Measurements from ENCODE around the gene SBNO1. TPM values are rescaled to one million over a fixed set of nuclear protein-coding genes. Genes with fewer than 3 reads are reported as not detected.
"Not testable (repeated sequence)": the region's sequence is repeated elsewhere in the genome, so short reads cannot be mapped to it uniquely, and the experiment has no call there.

SBNO1 gene
- total RNA-seq, 1 experiment from 2014 or later = 10.7 TPM

GRCh38 chr12:123270214-123271000 is 94.2 kb downstream of the SBNO1 start:
- peak; percentile 14 for DNase-seq (ENCODE audit: low spot score)

GRCh38 chr12:123269896-123270213 is 94.8 kb downstream of the SBNO1 start:
- no peak for DNase-seq (ENCODE audit: low spot score)

GRCh38 chr12:123269395-123269892 is 95.2 kb downstream of the SBNO1 start:
- no peak for DNase-seq (ENCODE audit: low spot score)

GRCh38 chr12:123268850-123269249 is 95.8 kb downstream of the SBNO1 start:
- DNase-seq (ENCODE audit: low spot score) = no peak

GRCh38 chr12:123267991-123268843 is 96.4 kb downstream of the SBNO1 start:
- no peak for DNase-seq (ENCODE audit: low spot score)

GRCh38 chr12:123267335-123267920 is 97.2 kb downstream of the SBNO1 start:
- DNase-seq (ENCODE audit: low spot score) = no peak

- DNase-seq (ENCODE audit: low spot score) = no peak
Observed at GRCh38 chr12:123266679-123267277, 97.9 kb downstream of the SBNO1 start.

GRCh38 chr12:123265851-123266678 is 98.6 kb downstream of the SBNO1 start:
- DNase-seq (ENCODE audit: low spot score) = no peak

GRCh38 chr12:123264642-123265041 is 100.0 kb downstream of the SBNO1 start:
- DNase-seq (ENCODE audit: low spot score) = no peak

- no peak for DNase-seq (ENCODE audit: low spot score)
Observed at GRCh38 chr12:123263196-123263817, 101.3 kb downstream of the SBNO1 start.

GRCh38 chr12:123261196-123261595 is 103.5 kb downstream of the SBNO1 start:
- no peak for DNase-seq (ENCODE audit: low spot score)

- DNase-seq (ENCODE audit: low spot score) = no peak
Observed at GRCh38 chr12:123260081-123260480, 104.6 kb downstream of the SBNO1 start.

- no peak for DNase-seq (ENCODE audit: low spot score)
Observed at GRCh38 chr12:123258593-123258992, 106.1 kb downstream of the SBNO1 start.

- no peak for DNase-seq (ENCODE audit: low spot score)
Observed at GRCh38 chr12:123254853-123255446, 109.7 kb downstream of the SBNO1 start.

- no peak for DNase-seq (ENCODE audit: low spot score)
Observed at GRCh38 chr12:123253641-123254459, 110.8 kb downstream of the SBNO1 start.

GRCh38 chr12:123252365-123252764 is 112.3 kb downstream of the SBNO1 start:
- not testable (repeated sequence) for DNase-seq (ENCODE audit: low spot score)

- DNase-seq (ENCODE audit: low spot score) = no peak
Observed at GRCh38 chr12:123251403-123252076, 113.1 kb downstream of the SBNO1 start.

All from HT-29 (cell line).